Upper lobe of left lung (tissue), 6 donors: ENCODE data around the gene SYNGAP1. TPM values are rescaled to one million over a fixed set of nuclear protein-coding genes. Genes with fewer than 3 reads are reported as not detected.
A peak's percentile ranks its signal among the peaks of the same experiment; 100 is the strongest.

Experiments
- ATAC-seq, 2 donors: fragments of 200-7000 bp; cut with Tn5 transposase; one replicate each; pipeline ENCODE4 v1.9.1; 2022; ENCODE audit warnings: mild to moderate bottlenecking in 2 of 2, moderate library complexity in 2 of 2; ENCODE audit not compliant: low FRiP score in 2 of 2
- DNase-seq, 2 donors: peaks; one replicate each; pipeline ENCODE4 v3.0.0-alpha.2; 2019 to 2020
- H3K27ac ChIP-seq, 4 donors: fragments of 200-600 bp; sonication (generic); one replicate each; pipeline ENCODE4 v1.5.1; 2016 to 2019
- H3K27me3 ChIP-seq, 4 donors: fragments of 200-600 bp; sonication (generic); one replicate each; pipeline ENCODE4 v1.5.1; 2017 to 2019
- H3K36me3 ChIP-seq, 4 donors: fragments of 200-600 bp; sonication (generic); one replicate each; pipeline ENCODE4 v1.5.1; 2016 to 2019
- H3K4me1 ChIP-seq, 4 donors: fragments of 200-600 bp; sonication (generic); one replicate each; pipeline ENCODE4 v1.5.1; 2018 to 2019
- H3K4me3 ChIP-seq, 4 donors: fragments of 200-600 bp; sonication (generic); one replicate each; pipeline ENCODE4 v1.5.1; 2017 to 2019; ENCODE audit warnings: mild to moderate bottlenecking in 2 of 4, moderate library complexity in 1 of 4
- H3K9me3 ChIP-seq, 4 donors: fragments of 200-600 bp; sonication (generic); one replicate each; pipeline ENCODE4 v1.5.1; 2018 to 2019
- CTCF ChIP-seq, 6 experiments: fragments of 450-650 bp in 4 of 6; fragments of 200-600 bp in 2 of 6; sonication (generic) in 2 of 6; IDR thresholded peaks; one replicate each; pipeline ENCODE4 v1.5.1; 2016 to 2019; ENCODE audit warnings: antibody characterized with exemption in 6 of 6
- EP300 ChIP-seq, 4 donors: sonication (generic); formaldehyde crosslinking; IDR thresholded peaks; one replicate each; pipeline ENCODE4 v1.5.1; 2017; ENCODE audit warnings: antibody characterized with exemption in 4 of 4, control low read depth in 2 of 4
- POLR2A ChIP-seq, 4 donors: fragments of 450-650 bp; IDR thresholded peaks; one replicate each; pipeline ENCODE4 v1.5.1; 2016 to 2017; ENCODE audit warnings: antibody characterized with exemption in 4 of 4, mild to moderate bottlenecking in 2 of 4
- POLR2AphosphoS5 ChIP-seq, 2 donors: sonication (generic); formaldehyde crosslinking; IDR thresholded peaks; one replicate each; pipeline ENCODE4 v1.5.1; 2017; ENCODE audit warnings: antibody characterized with exemption in 2 of 2
- WGBS, 2 donors: methylation state at CpG; one replicate each; pipeline ENCODE4 v1.1.5; 2017 to 2018; 5-methylcytosine and 5-hydroxymethylcytosine counted together
- total RNA-seq, 6 donors: library from RNA; depleted of rRNA in 4 of 6; stranded (reverse); fragments of >200 nt in 4 of 6; gene quantifications; one replicate each; pipeline versions ENCODE4 v1.1.0 to v1.2.1, GENCODE V29; 2016 to 2021
- donor health status: DM: no; HTN: no; CAD: no; lungs with moderate emphysema.
- donor health status: DM: no; HTN: yes; CAD: no; lungs with severe emphysema.

Gene SYNGAP1
- total RNA-seq, 6 donors from 2014 or later = 8.2 to 57.6 (median 19.5) TPM

- TF ChIP-seq CTCF (IDR thresholded peaks at IDR 0.05) (no peak), POLR2AphosphoS5 (IDR thresholded peaks at IDR 0.05) (no peak), POLR2A (IDR thresholded peaks at IDR 0.05) (no peak), EP300 (IDR thresholded peaks at IDR 0.05) (no peak)
- H3K4me1 ChIP-seq = peaks cover 15 to 35% (median 33%) of the 10 kb centered on the region in 4 donors
- WGBS, 2 donors = 28 to 37% methylated on average over 15 to 16 of the region's 17 CpGs
- no peaks in the 10 kb centered on the region for H3K9me3 ChIP-seq
- peaks cover 0 to 35% (median 24%) of the 10 kb centered on the region in 4 donors for H3K36me3 ChIP-seq
- no peak overlapping the region for H3K27ac ChIP-seq
- H3K4me3 ChIP-seq = no peak overlapping the region
- H3K27me3 ChIP-seq = no peaks in the 10 kb centered on the region
- DNase-seq = no peak
- ATAC-seq = no peak
Observed at GRCh38 chr6:33433544-33434191, 13.8 kb downstream of the SYNGAP1 start.

GRCh38 chr6:33434961-33435360 is 15.1 kb downstream of the SYNGAP1 start:
- WGBS, 2 donors = 71 to 83% methylated on average over 4 of the region's 4 CpGs
- Histone ChIP-seq H3K4me1 (peaks cover 11 to 23% (median 21%) of the 10 kb centered on the region in 4 donors), H3K36me3 (peaks cover 0 to 41% (median 28%) of the 10 kb centered on the region in 4 donors), H3K27me3 (no peaks in the 10 kb centered on the region), H3K27ac (no peak overlapping the region), H3K9me3 (no peaks in the 10 kb centered on the region), H3K4me3 (no peak overlapping the region)
- DNase-seq (no peak), ATAC-seq (no peak)
- TF ChIP-seq POLR2A (IDR thresholded peaks at IDR 0.05) (no peak), POLR2AphosphoS5 (IDR thresholded peaks at IDR 0.05) (no peak), EP300 (IDR thresholded peaks at IDR 0.05) (no peak), CTCF (IDR thresholded peaks at IDR 0.05) (no peak)

GRCh38 chr6:33437666-33438065 is 17.8 kb downstream of the SYNGAP1 start:
- 93 to 96% methylated on average over 16 to 18 of the region's 18 CpGs for WGBS, 2 donors
- ATAC-seq = no peak
- Histone ChIP-seq H3K27me3 (no peaks in the 10 kb centered on the region), H3K27ac (no peak overlapping the region), H3K4me1 (no peaks in the 10 kb centered on the region), H3K4me3 (no peak overlapping the region), H3K36me3 (peaks cover 0 to 61% (median 39%) of the 10 kb centered on the region in 4 donors), H3K9me3 (no peaks in the 10 kb centered on the region)
- peak in 1 of 2 donors; percentile 51 for DNase-seq
- TF ChIP-seq EP300 (IDR thresholded peaks at IDR 0.05) (no peak), POLR2AphosphoS5 (IDR thresholded peaks at IDR 0.05) (no peak), CTCF (IDR thresholded peaks at IDR 0.05) (no peak), POLR2A (IDR thresholded peaks at IDR 0.05) (no peak)

- Histone ChIP-seq H3K9me3 (no peaks in the 10 kb centered on the region), H3K27me3 (no peaks in the 10 kb centered on the region), H3K27ac (no peak overlapping the region), H3K36me3 (peaks cover 0 to 75% (median 50%) of the 10 kb centered on the region in 4 donors), H3K4me3 (no peak overlapping the region), H3K4me1 (no peaks in the 10 kb centered on the region)
- no peak for ATAC-seq
- TF ChIP-seq EP300 (IDR thresholded peaks at IDR 0.05) = no peak
- no peak for TF ChIP-seq POLR2A (IDR thresholded peaks at IDR 0.05)
- TF ChIP-seq CTCF (IDR thresholded peaks at IDR 0.05) = no peak
- TF ChIP-seq POLR2AphosphoS5 (IDR thresholded peaks at IDR 0.05) = no peak
- DNase-seq = no peak
- WGBS, 2 donors = 98% methylated on average over 3 of the region's 3 CpGs
Observed at GRCh38 chr6:33438978-33439594, 19.2 kb downstream of the SYNGAP1 start.
